ENCODE measurements around the gene AAGAB.

DNA sequence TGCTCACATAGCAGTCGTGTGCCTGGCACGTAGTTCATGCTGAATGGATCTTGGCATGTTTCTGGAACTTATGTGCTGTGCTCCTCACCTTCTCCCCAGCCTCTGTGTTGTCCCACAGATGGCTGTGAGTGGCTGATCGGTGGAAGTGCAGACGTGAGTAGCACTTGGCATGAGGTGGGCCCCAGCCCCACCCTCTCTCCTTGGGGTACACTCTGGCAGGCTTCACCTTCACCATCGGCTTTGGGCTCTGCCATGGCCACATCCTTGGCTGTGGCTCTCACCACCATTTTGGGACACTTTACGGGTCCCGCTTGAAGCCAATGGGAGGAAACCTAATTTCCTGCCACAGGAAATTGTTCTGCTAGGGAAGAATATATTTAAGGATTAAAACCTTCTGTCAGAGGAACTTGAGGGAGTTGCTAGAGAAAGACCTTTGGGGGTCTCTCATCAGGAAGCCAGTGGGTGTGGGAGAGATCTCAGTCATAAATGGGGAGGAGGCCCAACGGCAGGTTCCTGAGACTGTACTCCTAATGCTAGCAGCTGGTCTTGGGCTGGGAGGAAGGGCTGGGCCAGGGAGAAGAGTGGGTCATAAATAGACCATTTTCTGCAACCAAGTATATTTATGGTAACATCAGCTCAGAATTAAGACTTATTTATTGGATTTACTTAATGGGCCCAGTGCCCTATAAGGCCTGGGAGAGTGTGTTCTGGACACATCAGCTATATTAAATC is 96.8 kb downstream of the AAGAB start:
- TF ChIP-seq, protein P1, sequence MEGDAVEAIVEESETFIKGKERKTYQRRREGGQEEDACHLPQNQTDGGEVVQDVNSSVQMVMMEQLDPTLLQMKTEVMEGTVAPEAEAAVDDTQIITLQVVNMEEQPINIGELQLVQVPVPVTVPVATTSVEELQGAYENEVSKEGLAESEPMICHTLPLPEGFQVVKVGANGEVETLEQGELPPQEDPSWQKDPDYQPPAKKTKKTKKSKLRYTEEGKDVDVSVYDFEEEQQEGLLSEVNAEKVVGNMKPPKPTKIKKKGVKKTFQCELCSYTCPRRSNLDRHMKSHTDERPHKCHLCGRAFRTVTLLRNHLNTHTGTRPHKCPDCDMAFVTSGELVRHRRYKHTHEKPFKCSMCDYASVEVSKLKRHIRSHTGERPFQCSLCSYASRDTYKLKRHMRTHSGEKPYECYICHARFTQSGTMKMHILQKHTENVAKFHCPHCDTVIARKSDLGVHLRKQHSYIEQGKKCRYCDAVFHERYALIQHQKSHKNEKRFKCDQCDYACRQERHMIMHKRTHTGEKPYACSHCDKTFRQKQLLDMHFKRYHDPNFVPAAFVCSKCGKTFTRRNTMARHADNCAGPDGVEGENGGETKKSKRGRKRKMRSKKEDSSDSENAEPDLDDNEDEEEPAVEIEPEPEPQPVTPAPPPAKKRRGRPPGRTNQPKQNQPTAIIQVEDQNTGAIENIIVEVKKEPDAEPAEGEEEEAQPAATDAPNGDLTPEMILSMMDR (IDR thresholded peaks at IDR 0.05), result no peak
- TF ChIP-seq EP300 (IDR thresholded peaks at IDR 0.05) (no peak), POLR2A (IDR thresholded peaks at IDR 0.05) (no peak), POLR2AphosphoS5 (IDR thresholded peaks at IDR 0.05) (no peak)

Measured in gastroesophageal sphincter (tissue), 3 donors.